Activated CD8-positive, alpha-beta memory T cell treated with anti-CD3 and anti-CD28 coated beads, Interleukin-2, amount 50 U/mL, for 1 hour (primary cell): Measurements from ENCODE around the gene BAIAP3.
"Not testable (repeated sequence)": the region's sequence is repeated elsewhere in the genome, so short reads cannot be mapped to it uniquely, and the experiment has no call there.

Experiments used
- DNase-seq: peaks from one replicate; pipeline ENCODE4 v3.0.0-alpha.2; 2020; ENCODE audit errors: extremely low read depth

The BAIAP3 gene

DNA sequence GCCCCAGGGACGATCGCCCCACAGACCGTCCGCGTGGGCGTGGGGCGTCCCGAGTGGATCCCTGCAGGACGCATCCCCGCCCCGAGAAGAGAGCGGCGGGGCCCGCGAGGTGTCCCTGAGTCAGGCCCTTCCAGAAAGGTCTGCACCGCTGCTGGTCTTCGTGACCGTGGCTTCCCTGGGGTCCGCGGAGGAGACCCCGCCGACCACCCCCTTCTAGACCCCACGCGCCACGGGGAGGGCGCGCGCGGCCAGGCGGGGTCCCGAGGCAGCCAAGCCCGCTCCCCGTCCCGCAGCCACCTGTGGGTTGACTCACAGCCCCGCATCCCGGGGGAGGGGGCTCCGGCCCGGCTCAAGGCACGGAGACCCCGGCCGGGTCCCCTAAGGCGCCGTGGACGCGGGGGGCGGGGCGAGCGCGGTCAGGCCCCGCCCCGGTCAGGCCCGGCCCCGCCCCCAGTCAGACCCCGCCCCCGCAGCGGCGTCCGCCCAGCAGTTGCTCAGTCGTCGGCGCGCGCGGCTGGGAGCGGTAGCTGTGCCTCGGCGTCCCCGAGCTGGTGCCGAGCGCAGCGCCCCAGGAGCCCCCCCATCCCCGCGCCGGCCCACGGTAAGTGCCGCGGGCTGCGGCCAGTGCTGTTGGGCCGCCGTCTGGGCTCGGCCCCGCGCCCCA is at the start of gene BAIAP3:
TSS of gene BAIAP3 (plus strand) at position 497 of the 664 bp plus-strand sequence. CDS start 4,905 bp downstream, outside the sequence.
- no peak for DNase-seq

- DNase-seq = no peak
These were observed 49.3 kb upstream of the BAIAP3 start for GRCh38 chr16:1283996-1284616.

- DNase-seq = no peak
These were observed 47.6 kb upstream of the BAIAP3 start for GRCh38 chr16:1285669-1286512.

DNA sequence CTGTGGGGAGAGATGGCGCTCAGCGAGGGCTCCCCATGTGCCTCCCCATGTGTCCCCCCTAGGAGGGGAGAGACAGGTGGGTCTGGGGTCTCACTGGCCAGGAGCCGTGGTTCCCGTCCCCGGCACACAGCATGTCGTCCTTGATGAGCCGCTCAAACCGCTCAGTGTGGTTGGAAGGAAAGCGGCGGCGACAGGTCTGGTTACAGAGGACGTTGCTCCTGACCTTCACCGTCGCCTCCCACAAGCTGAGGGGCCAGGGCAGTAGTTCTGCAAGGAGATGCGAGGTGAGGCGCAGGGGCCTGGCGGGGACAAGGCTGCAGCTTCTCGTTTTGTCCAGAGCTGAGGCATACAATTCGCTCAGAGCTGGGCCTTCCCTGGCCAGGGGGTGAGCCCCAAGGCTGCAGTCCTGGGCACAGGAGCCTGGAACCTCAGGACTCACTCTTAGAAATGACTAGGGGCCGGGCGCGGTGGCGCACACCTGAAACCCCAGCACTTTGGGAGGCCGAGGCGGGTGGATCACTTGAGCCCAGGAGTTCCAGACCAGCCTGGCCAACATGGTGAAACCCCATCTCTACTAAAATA is 46.8 kb upstream of the BAIAP3 start:
- DNase-seq = no peak

GRCh38 chr16:1287982-1288670 is 45.3 kb upstream of the BAIAP3 start:
- DNase-seq = no peak

DNA sequence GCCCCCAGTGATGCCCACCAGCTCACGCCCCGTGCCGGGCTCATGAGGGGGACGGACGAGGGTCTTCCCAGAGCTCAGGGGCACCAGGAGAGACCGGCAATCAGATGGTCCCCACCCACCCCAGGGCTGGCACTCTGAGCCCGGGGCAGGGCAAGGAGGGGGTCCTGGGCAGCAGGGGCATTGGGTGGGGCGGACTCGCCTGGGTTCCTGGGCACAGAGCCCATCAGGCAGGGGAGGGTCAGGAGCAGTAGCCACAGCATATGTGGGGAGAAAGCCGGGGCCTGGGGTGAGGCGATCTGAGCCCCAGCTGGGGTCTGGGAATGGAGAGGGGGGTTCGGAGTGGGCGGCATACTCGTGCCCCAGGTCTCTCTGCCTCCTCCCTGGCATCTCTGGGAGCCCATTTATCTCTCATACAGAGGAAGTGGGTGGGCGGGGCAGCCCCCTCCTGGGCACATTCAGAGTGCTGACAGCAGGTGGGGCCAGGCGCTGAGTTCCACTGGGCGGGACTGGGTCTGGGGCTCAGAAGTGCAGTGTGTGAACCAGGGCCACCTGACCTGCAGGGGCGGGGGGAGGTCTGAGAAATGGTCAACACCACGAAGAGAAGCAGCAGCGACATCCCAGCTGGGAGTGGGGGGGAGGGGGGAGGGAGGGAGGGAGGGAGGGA is 44.5 kb upstream of the BAIAP3 start:
- no peak for DNase-seq

- no peak for DNase-seq
These were observed 44.0 kb upstream of the BAIAP3 start for GRCh38 chr16:1289477-1289866.

GRCh38 chr16:1290063-1290501 is 43.4 kb upstream of the BAIAP3 start:
- no peak for DNase-seq

- no peak for DNase-seq
These were observed 42.4 kb upstream of the BAIAP3 start for GRCh38 chr16:1290860-1291575.

- DNase-seq = no peak
These were observed 41.9 kb upstream of the BAIAP3 start for GRCh38 chr16:1291576-1291974.

- DNase-seq = not testable (repeated sequence)
These were observed 41.2 kb upstream of the BAIAP3 start for GRCh38 chr16:1292208-1292607.

GRCh38 chr16:1292808-1293207 is 40.6 kb upstream of the BAIAP3 start:
- DNase-seq = not testable (repeated sequence)

GRCh38 chr16:1293921-1294656 is 39.4 kb upstream of the BAIAP3 start:
- DNase-seq = no peak

DNA sequence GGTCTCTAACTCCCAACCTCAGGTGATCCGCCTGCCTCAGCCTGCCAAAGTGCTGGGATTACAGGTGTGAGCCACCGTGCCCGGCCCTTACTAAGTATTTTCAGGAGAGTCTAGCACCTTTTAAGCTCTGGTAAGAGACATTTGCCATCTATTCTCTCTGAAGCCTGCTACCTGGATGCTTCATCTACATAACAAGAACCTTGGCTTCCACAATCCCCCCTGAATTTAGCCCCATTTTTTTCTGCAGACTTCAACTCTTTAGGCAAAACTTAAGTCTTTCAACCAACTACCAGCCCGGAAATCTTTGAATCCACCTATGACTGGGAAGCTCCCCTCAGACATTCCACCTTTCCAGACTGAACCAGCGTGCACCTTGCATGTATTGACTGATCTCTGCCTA is 38.0 kb upstream of the BAIAP3 start:
- no peak for DNase-seq

DNA sequence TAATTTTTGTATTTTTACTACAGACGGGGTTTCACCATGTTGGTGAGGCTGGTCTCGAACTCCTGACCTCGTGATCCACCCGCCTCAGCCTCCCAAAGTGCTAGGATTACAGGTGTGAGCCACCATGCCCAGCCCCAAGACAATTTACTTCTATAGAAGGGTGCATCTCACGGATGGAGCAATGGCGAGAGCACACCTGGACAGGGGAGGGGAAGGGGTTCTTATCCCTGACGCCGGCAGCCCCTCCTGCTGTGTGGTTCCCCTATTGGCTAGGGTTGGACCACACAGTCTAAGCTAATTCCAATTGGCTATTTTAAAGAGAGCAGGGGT is 36.8 kb upstream of the BAIAP3 start:
- DNase-seq = not testable (repeated sequence)

- DNase-seq = no peak
These were observed 36.3 kb upstream of the BAIAP3 start for GRCh38 chr16:1297018-1297696.

GRCh38 chr16:1298406-1298805 is 35.0 kb upstream of the BAIAP3 start:
- no peak for DNase-seq

- DNase-seq = no peak
These were observed 34.2 kb upstream of the BAIAP3 start for GRCh38 chr16:1299012-1299867.

- no peak for DNase-seq
These were observed 33.6 kb upstream of the BAIAP3 start for GRCh38 chr16:1299868-1300203.
